ENCODE results near the gene TRABD2B.

GRCh38 chr1:47866601-47867437 lies 130.4 kb downstream of the TRABD2B start:
- no peak for TF ChIP-seq CTCF (IDR thresholded peaks at IDR 0.05)
- no peak for TF ChIP-seq POLR2A (IDR thresholded peaks at IDR 0.05)

All from body of pancreas (tissue), 4 donors.